Measurements from ENCODE around the gene CCER1.

The CCER1 gene

DNA sequence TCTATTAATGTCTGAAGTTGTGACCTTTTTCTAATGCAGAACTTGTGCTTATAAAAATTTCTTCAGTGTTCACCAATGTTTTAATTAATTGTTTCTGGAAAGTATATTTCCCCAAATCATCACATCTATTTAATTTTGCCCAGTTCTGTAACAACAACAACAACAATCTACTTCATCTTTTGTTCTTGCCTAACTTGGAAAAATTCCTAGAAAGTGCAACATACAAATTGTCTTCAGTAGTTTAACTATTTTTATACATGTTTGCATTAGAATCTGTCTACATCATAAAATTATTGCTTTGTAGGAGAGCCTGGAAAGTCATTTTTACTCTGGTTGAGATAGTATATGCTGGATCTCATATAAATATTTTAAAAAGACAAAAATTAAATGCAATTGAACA, 38.5 kb downstream of the CCER1 start:
- no peak for DNase-seq

DNA sequence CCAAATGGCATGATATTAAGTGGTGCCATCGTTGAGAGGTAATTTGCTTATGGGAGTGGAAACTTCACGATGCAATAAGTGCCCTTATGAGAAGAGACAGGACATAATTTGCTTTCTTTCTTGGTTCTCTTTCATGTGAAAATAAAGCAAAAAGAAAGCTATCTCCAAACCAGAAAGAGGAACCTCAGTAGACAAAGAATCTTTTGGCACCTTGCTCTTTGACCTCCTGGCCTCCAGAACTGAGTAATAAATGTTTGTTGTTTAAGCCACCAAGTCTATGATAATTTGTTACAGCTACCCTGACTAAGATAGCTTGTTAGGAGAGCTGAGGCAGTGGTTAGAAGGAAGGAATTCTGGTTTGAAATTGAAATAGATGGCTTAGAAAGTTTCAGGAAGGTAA, 39.6 kb downstream of the CCER1 start:
- DNase-seq = no peak

DNA sequence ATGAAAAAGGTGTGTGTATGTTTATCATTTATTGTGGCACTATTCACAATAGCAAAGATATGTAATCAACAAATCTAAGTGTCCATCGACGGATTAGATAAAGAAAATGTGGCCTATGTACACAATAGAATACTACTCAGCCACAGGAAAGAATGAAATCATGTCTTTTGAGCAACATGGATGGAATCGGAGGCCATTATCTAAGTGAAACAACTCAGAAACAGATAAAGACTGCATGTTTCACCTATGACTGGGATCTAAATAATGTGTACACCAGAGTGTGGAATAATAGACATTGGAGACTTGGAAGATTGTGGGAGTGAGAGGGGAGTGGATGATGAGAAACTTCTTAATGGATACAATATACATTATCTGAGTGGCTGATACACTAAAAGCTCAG, 44.0 kb downstream of the CCER1 start:
- DNase-seq = no peak

GRCh38 chr12:90909069-90909770, 45.8 kb downstream of the CCER1 start:
- DNase-seq = no peak

DNA sequence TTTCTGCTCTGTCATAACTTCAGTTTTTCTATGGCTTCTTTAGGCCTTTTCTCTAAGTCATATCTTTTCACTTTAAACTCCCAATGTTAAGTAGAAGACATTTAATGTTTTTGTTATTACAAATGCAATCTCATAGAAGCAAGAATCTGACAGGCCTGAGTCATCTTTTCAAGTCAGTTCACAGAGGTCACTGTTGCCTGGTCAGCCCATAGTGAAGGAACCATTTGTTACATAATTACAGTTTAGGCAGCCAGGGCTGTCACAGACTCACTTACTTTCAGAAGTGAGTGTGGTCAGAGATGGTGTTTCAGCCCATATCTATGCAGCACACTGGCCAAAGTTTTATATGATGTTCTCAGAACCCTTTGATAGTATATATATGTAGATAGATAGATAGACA, 46.5 kb downstream of the CCER1 start:
- DNase-seq = no peak

- no peak for DNase-seq
These were observed 49.1 kb downstream of the CCER1 start for GRCh38 chr12:90905691-90906370.

GRCh38 chr12:90902596-90902995, 52.4 kb downstream of the CCER1 start:
- DNase-seq = no peak

All from 8988T (cell line).